OCI-M1 (cell line): ENCODE results near the gene KRTAP4-6.
"Not testable (repeated sequence)": the region's sequence is repeated elsewhere in the genome, so short reads cannot be mapped to it uniquely, and the experiment has no call there.

Experiments used
- DNase-seq: peaks from one replicate; lab custom pipeline; 2025; lab: John Stamatoyannopoulos, UW

The KRTAP4-6 gene

DNA sequence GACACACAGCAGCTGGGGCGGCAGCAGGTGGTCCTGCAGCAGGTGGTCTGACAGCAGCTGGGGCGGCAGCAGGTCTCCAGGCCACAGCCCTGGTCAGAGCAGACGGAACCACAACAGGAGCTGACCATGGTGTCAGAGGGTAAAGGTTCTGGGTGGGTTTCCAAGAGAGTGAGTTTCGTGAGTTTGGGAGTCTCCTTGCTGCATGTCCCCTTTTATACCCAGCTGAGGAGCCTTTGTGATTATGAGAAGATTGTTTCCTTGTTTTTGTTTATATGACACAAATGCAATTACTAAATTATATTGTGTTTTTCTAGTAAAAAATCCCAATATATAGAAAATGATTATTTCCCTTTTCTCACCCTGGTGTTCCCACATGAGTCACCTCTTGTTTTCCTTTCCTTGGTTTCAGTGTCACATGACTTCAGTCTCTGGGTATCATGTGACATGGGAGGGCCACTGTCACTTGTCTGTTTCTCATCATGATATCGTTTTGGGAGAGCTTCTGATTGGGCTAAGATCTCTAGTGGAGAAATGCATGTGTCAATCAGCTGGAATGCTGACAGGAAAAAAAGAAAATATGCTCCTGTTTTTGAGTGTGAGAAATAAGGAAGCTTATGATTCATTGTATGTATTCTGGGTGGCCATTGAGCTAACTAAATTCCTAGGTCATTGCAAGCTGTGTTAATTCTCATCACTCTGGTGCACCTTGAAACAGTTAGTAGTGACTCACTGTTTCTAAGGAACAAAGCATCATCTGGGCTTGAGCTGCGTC is at the start of gene KRTAP4-6:
Gene KRTAP4-6, minus strand, starts transcription at position 185 of the 772 bp plus-strand sequence. Its CDS starts 57 bp downstream, at position 128.
- DNase-seq, result no peak

GRCh38 chr17:41189837-41190318 is 49.5 kb upstream of the KRTAP4-6 start, which contains the start of gene KRTAP9-1:
KRTAP9-1 (plus strand) TSS chr17:41189887; CDS start chr17:41189887, 0 bp downstream.
- not testable (repeated sequence) for DNase-seq

- DNase-seq, result no peak
These were observed 46.5 kb upstream of the KRTAP4-6 start for GRCh38 chr17:41186872-41187271.

- no peak for DNase-seq
These were observed 44.7 kb upstream of the KRTAP4-6 start for GRCh38 chr17:41185001-41185400.

DNA sequence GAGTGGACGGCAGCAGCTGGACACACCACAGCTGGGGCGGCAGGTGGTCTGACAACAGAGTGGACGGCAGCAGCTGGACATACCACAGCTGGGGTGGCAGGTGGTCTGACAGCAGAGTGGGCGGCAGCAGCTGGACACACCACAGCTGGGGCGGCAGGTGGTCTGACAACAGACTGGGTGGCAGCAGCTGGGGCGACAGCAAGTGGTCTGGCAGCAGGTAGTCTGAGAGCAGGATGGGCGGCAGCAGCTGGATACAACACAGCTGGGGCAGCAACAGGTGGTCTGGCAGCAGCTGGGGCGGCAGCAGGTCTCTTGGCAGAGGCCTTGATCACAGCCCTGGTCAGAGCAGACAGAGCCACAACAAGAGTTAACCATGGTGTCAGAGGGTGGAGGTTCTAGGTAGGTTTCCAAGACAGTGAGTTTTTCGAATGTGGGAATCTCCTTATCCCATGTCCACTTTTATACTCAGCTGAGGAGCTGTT is 44.2 kb upstream of the KRTAP4-6 start, which contains the start of gene KRTAP4-1:
Gene KRTAP4-1, minus strand, starts transcription at position 432 of the 482 bp plus-strand sequence. Its CDS starts 57 bp downstream, at position 375.
- no peak for DNase-seq

- no peak for DNase-seq
These were observed 38.7 kb upstream of the KRTAP4-6 start for GRCh38 chr17:41178843-41179616.

- DNase-seq, result no peak
These were observed 38.0 kb upstream of the KRTAP4-6 start for GRCh38 chr17:41178341-41178740.

DNA sequence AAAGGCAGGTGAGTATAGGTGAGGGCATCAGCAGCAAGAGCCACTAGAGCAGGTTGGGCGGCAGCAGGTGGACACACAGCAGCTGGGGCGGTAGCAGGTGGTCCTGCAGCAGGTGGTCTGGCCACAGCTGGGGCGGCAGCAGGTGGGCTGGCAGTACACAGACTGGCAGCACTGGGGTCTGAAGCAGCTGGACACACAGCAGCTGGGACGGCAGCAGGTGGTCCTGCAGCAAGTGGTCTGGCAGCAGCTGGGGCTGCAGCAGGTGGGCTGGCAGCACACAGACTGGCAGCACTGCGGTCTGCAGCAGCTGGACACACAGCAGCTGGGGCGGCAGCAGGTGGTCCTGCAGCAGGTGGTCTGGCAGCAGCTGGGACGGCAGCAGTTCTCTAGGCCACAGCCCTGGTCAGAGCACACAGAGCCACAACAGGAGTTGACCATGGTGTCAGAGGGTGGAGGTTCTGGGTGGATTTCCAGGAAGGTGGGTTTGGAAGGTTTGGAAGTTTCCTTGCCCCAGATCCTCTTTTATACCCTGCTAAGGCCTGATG is 37.5 kb upstream of the KRTAP4-6 start, which contains the start of gene KRTAP4-2:
Gene KRTAP4-2, minus strand, starts transcription at position 495 of the 545 bp plus-strand sequence. Its CDS starts 57 bp downstream, at position 438.
- no peak for DNase-seq

- DNase-seq, result no peak
These were observed 36.5 kb upstream of the KRTAP4-6 start for GRCh38 chr17:41176744-41177387.

- DNase-seq, result no peak
These were observed 31.5 kb upstream of the KRTAP4-6 start for GRCh38 chr17:41171886-41172285.

- no peak for DNase-seq
These were observed 27.8 kb upstream of the KRTAP4-6 start, which contains the start of gene KRTAP4-3 for GRCh38 chr17:41168121-41168520. KRTAP4-3 (minus strand) TSS chr17:41168221; CDS start chr17:41168172, 49 bp downstream.

- no peak for DNase-seq
These were observed 27.2 kb upstream of the KRTAP4-6 start for GRCh38 chr17:41167561-41167960.

DNA sequence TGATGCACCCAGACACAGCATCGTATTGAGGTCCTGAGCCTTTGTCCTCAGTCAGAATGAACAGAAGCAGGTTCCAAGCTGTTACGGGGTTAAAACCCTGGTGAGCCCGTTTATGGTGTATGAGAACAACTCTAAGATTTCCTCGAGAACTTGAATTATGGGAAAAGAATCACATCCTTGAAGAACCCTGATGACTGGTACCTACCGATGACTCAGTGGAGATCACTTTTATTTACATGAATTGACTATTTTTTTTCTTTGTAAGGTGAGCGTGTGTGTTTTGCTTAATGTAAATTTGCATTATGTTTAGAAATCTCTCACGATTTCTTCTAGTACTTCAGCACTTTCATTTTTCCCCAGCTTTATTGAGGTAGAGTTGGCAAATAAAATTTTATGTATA is 23.5 kb upstream of the KRTAP4-6 start:
- DNase-seq, result no peak

GRCh38 chr17:41160648-41161047 is 20.3 kb upstream of the KRTAP4-6 start, which contains the start of gene KRTAP4-4:
KRTAP4-4 (minus strand) TSS chr17:41160748; CDS start chr17:41160691, 57 bp downstream.
- no peak for DNase-seq

DNA sequence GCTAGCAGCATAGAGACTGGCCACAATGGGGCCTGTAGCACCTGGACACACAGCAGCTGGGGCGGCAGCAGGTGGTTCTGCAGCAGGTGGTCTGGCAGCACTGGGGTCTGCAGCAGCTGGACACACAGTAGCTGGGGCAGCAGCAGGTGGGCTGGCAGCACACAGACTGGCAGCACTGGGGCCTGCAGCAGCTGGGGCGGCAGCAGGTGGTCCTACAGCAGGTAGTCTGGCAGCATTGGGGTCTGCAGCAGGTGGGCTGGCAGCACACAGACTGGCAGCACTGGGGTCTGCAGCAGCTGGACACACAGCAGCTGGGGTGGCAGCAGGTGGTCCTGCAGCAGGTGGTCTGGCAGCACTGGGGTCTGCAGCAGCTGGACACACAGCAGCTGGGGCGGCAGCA is 19.8 kb upstream of the KRTAP4-6 start:
- not testable (repeated sequence) for DNase-seq

DNA sequence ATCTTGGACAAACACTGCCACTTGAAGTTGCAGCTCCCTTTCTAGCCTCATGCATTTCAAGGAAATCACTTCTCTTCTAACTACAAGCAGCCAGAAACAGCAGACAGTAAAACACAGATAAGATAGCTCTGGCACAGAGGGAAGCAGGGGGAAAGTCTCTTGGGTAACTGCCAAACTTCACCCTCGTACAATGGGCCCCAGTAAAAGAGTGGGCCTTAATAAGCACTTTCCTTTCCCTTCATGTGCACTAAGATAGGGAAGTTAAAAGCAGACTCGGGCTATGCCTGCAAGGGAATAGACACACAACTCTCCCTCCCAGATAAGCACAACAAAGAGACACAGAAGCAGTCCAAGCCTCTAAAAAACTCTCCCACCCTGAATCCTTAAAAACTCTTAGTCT is 13.5 kb upstream of the KRTAP4-6 start:
- DNase-seq, result peak; percentile 64

- no peak for DNase-seq
These were observed 11.2 kb upstream of the KRTAP4-6 start for GRCh38 chr17:41151525-41151924.

- DNase-seq, result no peak
These were observed 9.7 kb upstream of the KRTAP4-6 start for GRCh38 chr17:41150026-41150425.

- DNase-seq, result no peak
These were observed 9.3 kb upstream of the KRTAP4-6 start, which contains the start of gene KRTAP4-5 for GRCh38 chr17:41149652-41149985. KRTAP4-5 (minus strand) TSS chr17:41149825; CDS start chr17:41149767, 58 bp downstream.

DNA sequence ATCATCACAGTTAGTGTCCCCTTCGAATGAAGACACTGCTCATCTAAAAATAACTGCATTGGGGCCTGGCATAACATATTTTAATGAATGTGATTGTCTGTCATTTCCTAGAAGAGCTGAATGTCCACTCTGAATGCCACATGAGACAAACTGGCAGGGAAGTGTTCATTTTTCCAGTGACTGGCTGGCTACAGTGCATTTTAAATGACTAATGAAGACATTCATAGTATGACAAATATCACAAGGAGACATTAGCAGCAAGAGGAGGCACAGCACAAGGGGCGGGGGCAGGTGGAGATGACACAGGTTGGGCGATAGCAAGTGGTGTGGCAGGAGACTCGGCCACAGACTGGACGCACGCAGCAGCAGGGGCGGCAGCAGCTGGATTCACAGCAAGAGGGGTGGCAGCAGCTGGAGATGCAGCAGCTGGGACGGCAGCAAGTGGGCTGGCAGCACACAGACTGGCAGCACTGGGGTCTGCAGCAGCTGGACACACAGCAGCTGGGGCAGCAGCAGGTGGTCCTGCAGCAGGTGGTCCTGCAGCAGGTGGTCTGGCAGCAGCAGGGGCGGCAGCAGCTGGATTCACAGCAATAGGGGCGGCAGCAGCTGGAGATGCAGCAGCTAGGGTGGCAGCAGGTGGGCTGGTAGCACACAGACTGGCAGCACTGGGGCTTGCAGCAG is 8.8 kb upstream of the KRTAP4-6 start:
- DNase-seq, result not testable (repeated sequence)
